GM10248 (cell line): ENCODE results near the gene CAMK2D.

Source experiments
- CTCF ChIA-PET: fragments of 300-600 bp; sonication (Branson Sonifier 250); formaldehyde crosslinking; extraction: SDS; loops from one replicate; lab custom pipeline; 2021; ENCODE audit warnings: antibody characterized with exemption; lab: Yijun Ruan, JAX
- POLR2A ChIA-PET: fragments of 350-650 bp; sonication (Branson Sonifier 250); formaldehyde crosslinking; extraction: SDS; loops from one replicate; lab custom pipeline; 2020; ENCODE audit warnings: antibody characterized with exemption; lab: Yijun Ruan, JAX
- DNase-seq: peaks from one replicate; pipeline ENCODE4 v3.0.0; 2012; ENCODE audit errors: extremely low spot score
- TF ChIP-seq, protein P1 (sequence below): IDR thresholded peaks from 2 replicates; pipeline ENCODE4 v1.5.1; 2012; ENCODE audit warnings: mild to moderate bottlenecking, low read depth; ENCODE audit errors: extremely low read depth, missing control alignments, control extremely low read depth

Gene CAMK2D

DNA sequence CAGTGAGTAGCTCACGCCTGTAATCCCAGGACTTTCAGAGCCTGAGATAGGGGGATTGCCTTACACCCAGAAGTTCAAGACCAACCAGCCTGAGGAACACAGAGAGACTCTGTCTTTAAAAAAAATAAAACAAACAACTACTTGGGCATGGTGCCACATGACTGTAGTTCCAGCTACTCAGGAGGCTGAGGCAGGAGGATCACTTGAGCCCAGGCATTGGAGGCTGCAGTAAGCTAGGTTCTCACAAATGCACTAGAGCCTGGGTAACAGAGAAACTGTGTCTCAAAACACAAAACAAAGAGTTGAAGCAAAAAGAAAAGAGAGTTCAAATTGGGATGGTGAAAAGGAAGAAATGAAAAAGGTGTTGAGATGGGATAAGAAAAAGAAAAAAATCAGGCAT, 10.8 kb downstream of the CAMK2D start:
- TF ChIP-seq, protein P1, sequence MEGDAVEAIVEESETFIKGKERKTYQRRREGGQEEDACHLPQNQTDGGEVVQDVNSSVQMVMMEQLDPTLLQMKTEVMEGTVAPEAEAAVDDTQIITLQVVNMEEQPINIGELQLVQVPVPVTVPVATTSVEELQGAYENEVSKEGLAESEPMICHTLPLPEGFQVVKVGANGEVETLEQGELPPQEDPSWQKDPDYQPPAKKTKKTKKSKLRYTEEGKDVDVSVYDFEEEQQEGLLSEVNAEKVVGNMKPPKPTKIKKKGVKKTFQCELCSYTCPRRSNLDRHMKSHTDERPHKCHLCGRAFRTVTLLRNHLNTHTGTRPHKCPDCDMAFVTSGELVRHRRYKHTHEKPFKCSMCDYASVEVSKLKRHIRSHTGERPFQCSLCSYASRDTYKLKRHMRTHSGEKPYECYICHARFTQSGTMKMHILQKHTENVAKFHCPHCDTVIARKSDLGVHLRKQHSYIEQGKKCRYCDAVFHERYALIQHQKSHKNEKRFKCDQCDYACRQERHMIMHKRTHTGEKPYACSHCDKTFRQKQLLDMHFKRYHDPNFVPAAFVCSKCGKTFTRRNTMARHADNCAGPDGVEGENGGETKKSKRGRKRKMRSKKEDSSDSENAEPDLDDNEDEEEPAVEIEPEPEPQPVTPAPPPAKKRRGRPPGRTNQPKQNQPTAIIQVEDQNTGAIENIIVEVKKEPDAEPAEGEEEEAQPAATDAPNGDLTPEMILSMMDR, result no peak
- ChIA-PET POLR2A (no interaction called here), CTCF (interaction anchor here (1.6 kb wide), 1 partner anchor 36 kb away, joined by 3 read pairs; no protein-coding TSS in a partner anchor)
- DNase-seq, result no peak

DNA sequence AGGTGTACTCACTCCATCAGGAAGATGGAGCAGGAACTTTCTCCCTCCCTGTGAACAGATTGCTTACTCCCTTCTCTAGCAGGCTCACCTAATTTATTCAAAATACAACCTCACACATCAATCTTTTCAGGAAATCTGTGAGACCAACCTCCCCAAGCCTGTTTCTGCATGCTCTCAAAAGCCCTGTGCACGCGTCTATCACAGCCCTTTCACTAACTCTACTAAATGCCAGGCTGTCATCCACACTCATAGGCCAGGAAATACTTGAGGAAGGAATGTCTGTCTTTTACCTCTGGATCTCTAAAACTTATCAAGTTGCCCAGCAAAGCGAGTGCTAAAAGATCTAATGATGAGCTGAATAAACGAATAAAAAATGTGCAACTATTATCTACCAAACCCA, 11.2 kb downstream of the CAMK2D start:
- CTCF ChIA-PET, result interaction anchor here (1.6 kb wide), 1 partner anchor 36 kb away, joined by 3 read pairs; no protein-coding TSS in a partner anchor
- TF ChIP-seq, protein P1, result no peak
- no peak for DNase-seq
- POLR2A ChIA-PET, result no interaction called here

DNA sequence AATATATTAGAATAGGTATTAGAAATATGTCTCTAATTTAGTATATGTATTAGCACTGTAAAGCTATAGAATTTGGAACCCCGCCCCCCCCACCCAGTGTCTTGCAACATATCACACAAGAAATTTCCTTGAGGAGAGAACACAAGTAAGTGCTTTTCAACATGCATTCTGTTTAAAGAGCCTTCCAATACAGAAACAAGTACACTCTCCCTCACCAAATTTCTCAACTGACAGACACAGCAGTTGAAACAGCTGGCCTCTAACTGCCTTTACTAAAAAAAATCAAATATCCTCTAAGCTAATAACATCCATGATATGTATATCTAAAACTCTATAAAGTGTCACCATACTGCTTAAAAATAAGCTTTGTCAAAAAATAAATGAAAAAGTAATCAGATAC, 12.4 kb downstream of the CAMK2D start:
- POLR2A ChIA-PET, result no interaction called here
- TF ChIP-seq, protein P1, result no peak
- CTCF ChIA-PET, result no interaction called here
- no peak for DNase-seq

DNA sequence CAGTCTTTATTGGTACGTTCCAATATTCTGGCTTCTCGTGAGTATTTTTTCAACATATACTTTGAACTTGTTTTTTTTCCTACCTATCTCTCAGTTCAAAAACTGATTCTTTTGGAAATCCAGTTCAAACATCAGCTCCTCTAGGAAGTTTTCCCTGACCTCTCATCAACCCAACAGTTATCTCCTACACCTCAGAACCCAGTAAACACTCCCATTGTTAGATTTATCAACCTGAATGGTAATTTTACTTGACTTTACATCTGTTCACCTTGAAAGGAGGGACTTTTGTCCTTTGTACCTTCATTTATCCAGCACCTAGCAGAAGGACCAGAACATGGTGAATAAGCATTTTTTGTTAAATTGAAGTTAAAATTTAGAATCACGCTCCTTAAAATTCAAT, 13.6 kb downstream of the CAMK2D start:
- ChIA-PET CTCF (no interaction called here), POLR2A (no interaction called here)
- TF ChIP-seq, protein P1, result no peak
- no peak for DNase-seq

DNA sequence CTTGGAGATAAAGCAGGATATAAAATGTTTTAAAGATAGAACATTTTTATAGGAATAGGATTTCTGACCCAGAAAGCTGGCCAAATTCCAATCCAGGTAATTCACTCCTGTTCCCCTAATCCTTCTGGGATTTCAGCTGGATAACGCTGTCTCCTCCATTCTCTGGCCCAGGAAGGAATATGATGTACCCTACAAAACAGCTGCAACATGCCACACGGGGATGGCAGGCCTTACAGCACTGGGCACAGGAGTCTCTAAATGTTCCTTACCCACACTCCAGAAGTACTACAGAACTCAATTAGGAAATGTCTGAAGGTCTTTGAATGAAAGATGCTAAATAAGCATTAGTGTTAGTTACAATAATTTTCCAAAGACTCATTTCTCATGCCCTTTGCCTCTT, 15.8 kb downstream of the CAMK2D start:
- DNase-seq, result no peak
- TF ChIP-seq, protein P1, result no peak
- ChIA-PET POLR2A (no interaction called here), CTCF (interaction anchor here (0.9 to 2.2 kb wide), 3 partner anchors 12 to 50 kb away, joined by 3 to 5 read pairs (median 3); no protein-coding TSS in a partner anchor)

DNA sequence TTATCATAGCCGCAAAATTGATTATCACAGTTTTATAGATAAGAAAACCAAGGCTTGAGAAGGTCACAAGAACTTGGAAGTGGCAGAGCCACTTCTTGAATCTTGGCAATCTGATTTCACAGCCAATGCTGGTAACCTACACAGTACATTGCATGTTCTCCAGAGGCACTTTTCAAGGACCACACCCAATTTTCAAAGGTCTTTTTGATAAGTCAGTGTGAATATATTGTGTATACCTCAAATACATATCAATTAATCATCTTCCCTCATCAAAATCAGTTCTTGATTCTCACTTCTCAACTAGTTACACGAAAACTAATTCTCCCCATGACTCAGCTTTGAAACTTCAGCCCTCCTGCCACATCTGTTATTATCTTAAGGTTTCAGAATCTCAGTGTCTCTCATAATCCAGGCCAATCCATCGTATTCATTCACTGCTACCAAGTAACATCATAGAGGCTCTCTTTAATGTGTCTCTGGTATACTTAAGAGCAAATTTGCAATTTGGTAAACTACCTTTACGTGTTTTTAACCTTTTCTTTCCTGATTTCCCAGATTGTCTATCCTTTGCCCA, 16.8 kb downstream of the CAMK2D start:
- CTCF ChIA-PET, result interaction anchor here (2.0 to 2.2 kb wide), 2 partner anchors 12 to 14 kb away, joined by 5 read pairs; no protein-coding TSS in a partner anchor
- POLR2A ChIA-PET, result no interaction called here
- TF ChIP-seq, protein P1, result no peak
- no peak for DNase-seq
